Activated CD4-positive, alpha-beta T cell treated with anti-CD3 and anti-CD28 coated beads, Interleukin-10, Interleukin-2, amounts not matched to agents 100 ng/mL and 50 ng/mL, durations not matched to agents 16 hours and 8 hours (primary cell): ENCODE measurements around the gene CCDC85C.

Experiments
- DNase-seq: peaks from one replicate; pipeline ENCODE4 v3.0.0-alpha.2; 2020

The CCDC85C gene

GRCh38 chr14:99507860-99508640 is 96.0 kb downstream of the CCDC85C start:
- no peak for DNase-seq

GRCh38 chr14:99506276-99506675 is 97.7 kb downstream of the CCDC85C start:
- DNase-seq = no peak

- DNase-seq = no peak
Measured at GRCh38 chr14:99505089-99505488, 98.9 kb downstream of the CCDC85C start.

- no peak for DNase-seq
Measured at GRCh38 chr14:99503848-99504453, 100.1 kb downstream of the CCDC85C start.

GRCh38 chr14:99502989-99503421 is 101.0 kb downstream of the CCDC85C start:
- no peak for DNase-seq

GRCh38 chr14:99497894-99498293 is 106.1 kb downstream of the CCDC85C start:
- DNase-seq = no peak

- no peak for DNase-seq
Measured at GRCh38 chr14:99497341-99497740, 106.7 kb downstream of the CCDC85C start.

- DNase-seq = no peak
Measured at GRCh38 chr14:99484106-99484505, 119.9 kb downstream of the CCDC85C start.

GRCh38 chr14:99481745-99482099 is 122.3 kb downstream of the CCDC85C start:
- DNase-seq = peak; percentile 29

- peak; percentile 100 for DNase-seq
Measured at GRCh38 chr14:99480917-99481744, 122.9 kb downstream of the CCDC85C start, which contains the start of gene CCNK. Gene CCNK (plus strand): TSS chr14:99481409. CDS start chr14:99492678, 11,269 bp downstream.

GRCh38 chr14:99479906-99480869 is 123.8 kb downstream of the CCDC85C start, which contains the start of gene SETD3:
Gene SETD3 (minus strand): TSS chr14:99480859. CDS start chr14:99465805, 15,054 bp downstream.
- peak; percentile 45 for DNase-seq

GRCh38 chr14:99479160-99479905 is 124.7 kb downstream of the CCDC85C start:
- no peak for DNase-seq

- no peak for DNase-seq
Measured at GRCh38 chr14:99478128-99478527, 125.9 kb downstream of the CCDC85C start.

GRCh38 chr14:99476864-99477263 is 127.1 kb downstream of the CCDC85C start:
- DNase-seq = no peak

- no peak for DNase-seq
Measured at GRCh38 chr14:99475660-99476059, 128.3 kb downstream of the CCDC85C start.

GRCh38 chr14:99475179-99475578 is 128.8 kb downstream of the CCDC85C start:
- no peak for DNase-seq

GRCh38 chr14:99473458-99473857 is 130.5 kb downstream of the CCDC85C start:
- no peak for DNase-seq

GRCh38 chr14:99472937-99473336 is 131.1 kb downstream of the CCDC85C start:
- DNase-seq = no peak

GRCh38 chr14:99471731-99472130 is 132.3 kb downstream of the CCDC85C start:
- DNase-seq = no peak

- DNase-seq = no peak
Measured at GRCh38 chr14:99468836-99469592, 135.0 kb downstream of the CCDC85C start.

- DNase-seq = no peak
Measured at GRCh38 chr14:99468081-99468480, 135.9 kb downstream of the CCDC85C start.
